RWPE2 (cell line): ENCODE data around the gene TMEM95.

Experiments
- ATAC-seq: fragments of 200-7000 bp; cut with Tn5 transposase; 3 replicates; pipeline ENCODE4 v1.9.1; 2021; ENCODE audit warnings: low read depth
- DNase-seq: peaks from one replicate; pipeline ENCODE4 v3.0.0-alpha.2; 2020; ENCODE audit warnings: low spot score
- H3K27ac ChIP-seq: fragments of 450-650 bp; 2 replicates; pipeline ENCODE4 v1.5.1; 2017; ENCODE audit warnings: mild to moderate bottlenecking; ENCODE audit not compliant: poor library complexity, severe bottlenecking
- H3K27me3 ChIP-seq: fragments of 250-450 bp; sonication (Bioruptor Pico); 2 replicates; pipeline ENCODE4 v1.5.1; 2021; ENCODE audit warnings: mild to moderate bottlenecking, moderate library complexity; ENCODE audit not compliant: insufficient read depth, poor library complexity, severe bottlenecking
- H3K36me3 ChIP-seq: fragments of 250-450 bp; sonication (Bioruptor Pico); 2 replicates; pipeline ENCODE4 v1.5.1; 2020; ENCODE audit warnings: low read depth, mild to moderate bottlenecking, moderate library complexity
- H3K4me1 ChIP-seq: fragments of 250-450 bp; sonication (Bioruptor Pico); 2 replicates; pipeline ENCODE4 v1.5.1; 2021; ENCODE audit warnings: mild to moderate bottlenecking, moderate library complexity; ENCODE audit not compliant: insufficient read depth, poor library complexity, severe bottlenecking
- H3K4me3 ChIP-seq: fragments of 250-450 bp; sonication (Bioruptor Pico); 2 replicates; pipeline ENCODE4 v1.5.1; 2021; ENCODE audit warnings: mild to moderate bottlenecking, moderate library complexity; ENCODE audit not compliant: severe bottlenecking
- H3K9me3 ChIP-seq: fragments of 250-450 bp; sonication (Bioruptor Pico); 2 replicates; pipeline ENCODE4 v1.5.1; 2021; ENCODE audit warnings: mild to moderate bottlenecking, moderate library complexity; ENCODE audit not compliant: severe bottlenecking
- CTCF ChIP-seq: fragments of 450-650 bp; IDR thresholded peaks from one replicate; pipeline ENCODE4 v1.5.1; 2017; ENCODE audit warnings: mild to moderate bottlenecking, moderate library complexity; ENCODE audit not compliant: poor library complexity, severe bottlenecking

Gene TMEM95

GRCh38 chr17:7309628-7310027 is 45.3 kb upstream of the TMEM95 start:
- ATAC-seq, result no peak
- H3K9me3 ChIP-seq, result no peaks in the 10 kb centered on the region
- TF ChIP-seq CTCF, result no peak
- DNase-seq, result no peak
- H3K4me3 ChIP-seq, result no peak overlapping the region
- H3K36me3 ChIP-seq, result peaks cover 55% of the 10 kb centered on the region
- peak overlapping the region; percentile 94 for H3K27ac ChIP-seq
- H3K27me3 ChIP-seq, result no peaks in the 10 kb centered on the region
- H3K4me1 ChIP-seq, result peaks cover 11% of the 10 kb centered on the region

GRCh38 chr17:7311110-7311705 is 43.7 kb upstream of the TMEM95 start:
- Histone ChIP-seq H3K36me3 (peaks cover 64% of the 10 kb centered on the region), H3K27ac (no peak overlapping the region), H3K4me3 (no peak overlapping the region), H3K4me1 (peaks cover 11% of the 10 kb centered on the region), H3K9me3 (no peaks in the 10 kb centered on the region), H3K27me3 (no peaks in the 10 kb centered on the region)
- no peak for ATAC-seq
- TF ChIP-seq CTCF, result no peak
- no peak for DNase-seq

- no peak overlapping the region for H3K4me3 ChIP-seq
- no peak for TF ChIP-seq CTCF
- no peak for ATAC-seq
- no peak for DNase-seq
- no peaks in the 10 kb centered on the region for H3K27me3 ChIP-seq
- peaks cover 11% of the 10 kb centered on the region for H3K4me1 ChIP-seq
- H3K9me3 ChIP-seq, result no peaks in the 10 kb centered on the region
- peak overlapping the region; percentile 78 for H3K27ac ChIP-seq
- peaks cover 75% of the 10 kb centered on the region for H3K36me3 ChIP-seq
These were observed 42.4 kb upstream of the TMEM95 start for GRCh38 chr17:7312432-7313087.

- no peak for DNase-seq
- Histone ChIP-seq H3K4me1 (peaks cover 11% of the 10 kb centered on the region), H3K9me3 (no peaks in the 10 kb centered on the region), H3K36me3 (peaks cover 78% of the 10 kb centered on the region), H3K27ac (peak overlapping the region; percentile 78), H3K4me3 (no peak overlapping the region), H3K27me3 (no peaks in the 10 kb centered on the region)
- peak; percentile 53 for ATAC-seq
- no peak for TF ChIP-seq CTCF
These were observed 41.7 kb upstream of the TMEM95 start for GRCh38 chr17:7313088-7313889.
